GM19324 (cell line): ENCODE measurements around the gene LRP1.

Experiments used
- ATAC-seq: cut with Tn5 transposase; IDR thresholded peaks from one replicate; pipeline ENCODE4 v1.9.1; 2021; ENCODE audit warnings: mild to moderate bottlenecking, moderate library complexity; ENCODE audit not compliant: unreplicated experiment, low FRiP score

The LRP1 gene

DNA sequence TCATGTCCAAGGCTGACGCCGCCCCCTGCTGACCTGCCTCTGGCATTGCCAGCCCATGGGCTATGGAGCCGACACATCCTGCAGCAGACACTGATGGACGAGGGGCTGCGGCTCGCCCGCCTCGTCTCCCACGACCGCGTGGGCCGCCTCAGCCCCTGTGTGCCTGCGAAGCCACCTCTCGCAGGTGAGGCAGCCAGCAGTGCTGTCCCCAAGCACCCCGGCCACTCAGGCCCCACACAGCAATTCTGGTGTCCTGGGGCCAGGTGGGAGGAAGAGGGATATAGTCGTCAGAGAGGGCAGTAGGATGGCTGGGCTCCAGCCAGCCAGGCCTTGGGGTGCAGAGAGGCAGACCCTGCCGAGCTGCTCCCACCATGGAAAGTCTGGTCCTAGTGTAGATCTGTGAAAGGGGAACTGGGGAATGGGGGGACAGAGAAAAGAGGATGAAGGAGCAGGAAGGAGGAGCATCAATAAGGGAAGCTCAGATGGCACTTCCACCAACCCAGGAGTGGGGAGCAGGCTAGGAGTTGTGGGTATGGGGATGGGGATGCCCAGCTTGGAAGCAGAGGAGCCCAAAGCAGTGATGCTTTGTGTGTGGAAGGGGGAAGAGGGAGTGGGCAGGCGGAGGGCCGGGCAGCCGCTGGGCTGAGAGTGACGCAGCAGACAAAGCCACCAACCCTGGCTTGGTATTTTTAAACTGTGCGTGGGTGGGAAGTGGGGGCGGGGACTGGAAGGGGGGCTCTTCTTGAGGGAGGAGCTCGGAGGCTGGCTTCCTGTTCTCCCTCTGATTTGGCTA, 34.7 kb upstream of the LRP1 start:
- no peak for ATAC-seq

GRCh38 chr12:57094208-57095160, 33.8 kb upstream of the LRP1 start:
- no peak for ATAC-seq

GRCh38 chr12:57095440-57095839, 32.8 kb upstream of the LRP1 start:
- no peak for ATAC-seq

- no peak for ATAC-seq
Measured at GRCh38 chr12:57096099-57096572, 32.1 kb upstream of the LRP1 start.

DNA sequence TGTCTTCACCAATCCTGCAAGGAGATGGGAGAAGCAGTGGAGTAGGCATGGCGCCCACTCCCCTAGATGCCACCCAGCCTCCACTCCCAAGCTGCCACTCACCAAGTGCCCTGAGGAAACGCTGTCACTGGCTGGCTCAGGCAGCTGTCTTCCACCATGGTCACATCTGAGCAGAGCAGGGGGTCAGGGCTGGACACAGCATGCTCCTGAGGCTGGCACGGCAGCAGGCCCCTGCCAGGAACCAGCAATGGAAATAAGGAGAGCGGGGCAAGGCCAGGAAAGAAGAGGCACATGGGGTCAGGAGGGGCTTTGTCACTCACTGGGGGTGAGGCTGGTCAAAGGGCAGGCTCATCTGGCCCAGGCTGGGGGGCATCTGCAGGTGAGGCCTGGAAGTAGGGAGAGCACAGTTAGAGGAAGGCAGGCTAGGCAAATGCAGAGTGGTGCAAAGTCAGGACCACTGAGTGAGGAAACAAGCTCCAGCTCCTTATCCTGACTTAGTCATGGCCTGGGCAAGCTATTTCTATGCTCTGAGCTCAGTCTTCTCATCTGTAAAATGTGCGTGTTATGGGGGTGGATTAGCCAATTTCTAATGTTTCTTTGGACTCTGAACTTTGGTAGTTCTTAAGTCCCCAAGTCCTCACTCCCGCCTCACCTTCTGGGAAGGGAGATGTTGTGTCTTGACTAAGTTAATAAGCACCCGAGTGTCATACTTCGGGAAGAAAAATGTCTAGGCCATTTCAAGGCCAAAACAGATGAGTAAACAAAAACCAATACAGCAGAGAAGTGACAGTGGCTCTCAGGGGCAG, 31.3 kb upstream of the LRP1 start:
- no peak for ATAC-seq

GRCh38 chr12:57097554-57097835, 30.8 kb upstream of the LRP1 start:
- no peak for ATAC-seq

- no peak for ATAC-seq
Measured at GRCh38 chr12:57098546-57098945, 29.7 kb upstream of the LRP1 start.

- no peak for ATAC-seq
Measured at GRCh38 chr12:57099047-57099714, 29.1 kb upstream of the LRP1 start.

GRCh38 chr12:57099766-57100165, 28.5 kb upstream of the LRP1 start:
- no peak for ATAC-seq

DNA sequence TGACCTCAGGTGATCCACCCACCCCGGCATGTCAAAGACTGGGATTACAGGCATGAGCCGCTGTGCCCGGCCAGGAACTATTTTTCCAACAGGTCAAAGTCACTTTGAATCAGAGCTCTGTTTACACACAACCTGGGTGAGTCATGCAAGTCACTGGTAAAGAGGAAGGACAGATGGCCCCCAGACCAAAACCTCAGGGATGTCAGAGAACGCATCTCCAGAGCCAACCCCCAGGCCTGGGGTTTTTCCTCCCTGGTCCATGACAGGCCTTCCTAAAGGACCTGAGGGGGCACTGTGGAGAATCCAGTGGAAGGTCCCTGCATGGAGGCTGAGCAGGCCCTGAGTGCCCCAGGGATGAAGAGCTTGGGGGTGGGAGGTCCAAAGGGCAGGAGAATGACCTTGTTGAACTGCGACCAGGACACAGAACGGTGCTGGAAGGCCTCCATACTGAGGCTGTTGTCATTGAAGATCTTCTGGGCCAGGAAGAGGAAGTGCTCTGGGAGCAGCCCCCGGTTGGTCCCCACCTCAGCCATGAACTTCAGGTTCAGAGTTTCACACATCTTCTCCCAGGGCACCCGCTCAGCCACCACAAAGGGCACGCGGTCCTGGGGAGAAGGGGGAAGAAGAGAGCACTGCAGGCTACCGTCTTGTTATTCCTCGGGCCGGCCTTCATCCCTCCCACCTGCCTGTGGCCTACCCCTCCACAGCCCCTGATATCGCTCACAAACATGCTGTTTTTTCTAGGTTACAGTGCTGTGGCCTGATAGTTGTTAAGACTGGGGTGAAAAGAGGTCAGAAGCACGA, 26.2 kb upstream of the LRP1 start:
- ATAC-seq = no peak

GRCh38 chr12:57103856-57104255, 24.4 kb upstream of the LRP1 start:
- ATAC-seq = no peak

DNA sequence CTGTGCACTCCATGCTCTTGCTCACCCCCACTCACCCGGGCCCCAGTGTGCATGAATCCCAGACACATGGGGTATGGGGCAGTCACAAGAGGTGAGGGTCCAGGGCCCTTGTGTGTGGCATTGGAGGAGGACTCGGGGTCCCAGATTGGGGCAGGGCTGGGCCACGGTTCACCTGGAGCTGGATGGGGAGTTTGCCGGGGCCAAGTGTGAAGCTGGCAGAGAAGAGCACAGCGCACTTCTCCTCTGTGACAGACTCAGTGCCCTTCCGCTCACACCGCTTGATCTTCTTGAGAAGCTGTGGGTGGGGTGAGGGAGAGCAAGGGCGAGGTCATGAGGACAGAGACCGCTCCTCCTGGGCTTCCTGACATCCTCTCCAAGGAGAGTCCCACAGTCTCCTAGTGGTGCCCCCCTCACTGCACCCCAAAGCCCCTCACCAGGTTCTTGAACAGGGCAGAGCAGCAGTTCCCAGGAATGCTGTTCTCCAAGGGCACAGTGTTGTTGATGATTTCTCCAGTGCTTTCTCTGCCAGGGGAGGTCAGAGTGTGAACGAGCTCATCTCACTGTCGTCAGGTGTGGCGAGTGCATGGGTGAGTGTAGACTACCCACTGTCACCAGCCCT, 23.9 kb upstream of the LRP1 start:
- no peak for ATAC-seq

DNA sequence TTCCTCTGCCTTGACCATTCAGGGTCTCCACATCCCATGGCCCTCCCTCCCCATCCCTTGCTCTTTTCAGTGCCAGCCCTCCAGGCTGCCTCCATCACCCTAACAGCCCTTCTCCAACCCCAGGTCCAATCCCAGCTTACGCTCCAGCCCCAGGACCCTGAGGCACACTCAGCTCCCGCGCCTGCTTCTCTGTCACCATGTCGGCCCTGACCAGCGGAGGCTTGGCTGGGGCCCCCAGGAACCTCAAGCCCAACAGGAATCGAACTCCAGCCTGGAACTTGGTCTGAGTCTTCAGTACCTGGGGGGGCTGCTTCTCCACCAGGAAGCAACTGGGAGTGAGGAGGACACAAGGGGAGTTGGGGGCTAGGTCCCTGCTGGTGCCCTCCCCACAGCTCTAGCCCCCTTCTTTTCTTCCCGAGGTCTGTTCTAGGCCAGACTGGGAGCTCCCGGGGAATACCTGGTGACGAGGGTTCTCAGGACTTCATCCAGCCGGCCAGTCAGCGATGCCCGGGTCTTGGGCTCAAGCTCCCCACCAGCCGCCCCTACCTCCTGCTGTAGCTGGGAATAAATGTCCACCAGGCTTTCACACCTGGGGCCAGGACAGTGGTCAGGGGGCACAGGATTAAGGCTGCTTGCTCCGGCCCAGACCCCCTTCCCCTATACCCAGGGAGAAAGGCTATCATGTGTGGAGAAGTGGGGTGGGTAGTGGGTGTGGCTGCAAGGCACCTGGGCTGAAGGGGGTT, 23.1 kb upstream of the LRP1 start:
- ATAC-seq = no peak

DNA sequence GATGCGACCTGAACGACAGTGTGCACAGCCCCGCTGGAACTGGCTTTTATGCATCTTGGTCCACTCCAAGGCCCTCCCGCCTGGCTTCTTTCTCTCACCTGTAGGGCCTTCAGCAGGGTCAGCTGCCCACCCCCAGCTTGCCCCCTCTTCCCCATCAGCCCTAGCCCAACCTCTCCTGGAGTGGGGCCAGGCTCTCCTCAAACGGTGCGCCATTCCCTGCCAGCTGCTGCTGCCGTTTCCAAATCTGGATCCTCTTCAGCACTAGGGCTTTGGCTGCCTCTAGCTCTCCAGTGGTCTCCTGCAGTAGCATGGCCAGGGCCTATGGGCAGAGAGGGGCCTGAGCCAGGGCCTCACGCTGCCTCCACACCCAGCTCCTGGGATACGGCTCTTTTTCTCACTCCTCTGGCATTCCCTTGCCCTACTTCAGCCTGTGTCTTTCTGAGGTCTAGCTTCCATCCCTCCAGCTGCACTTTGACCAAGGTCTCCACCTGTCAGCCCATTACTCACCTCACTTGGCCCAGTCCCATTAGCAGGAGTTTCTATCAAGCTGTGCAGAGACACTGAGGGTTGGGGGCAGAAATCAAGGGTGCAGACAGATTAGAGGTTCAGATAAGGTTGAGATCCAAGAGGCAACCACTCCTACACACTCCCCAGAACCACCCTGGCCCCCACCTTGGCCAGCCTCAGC, 22.1 kb upstream of the LRP1 start:
- ATAC-seq = no peak

DNA sequence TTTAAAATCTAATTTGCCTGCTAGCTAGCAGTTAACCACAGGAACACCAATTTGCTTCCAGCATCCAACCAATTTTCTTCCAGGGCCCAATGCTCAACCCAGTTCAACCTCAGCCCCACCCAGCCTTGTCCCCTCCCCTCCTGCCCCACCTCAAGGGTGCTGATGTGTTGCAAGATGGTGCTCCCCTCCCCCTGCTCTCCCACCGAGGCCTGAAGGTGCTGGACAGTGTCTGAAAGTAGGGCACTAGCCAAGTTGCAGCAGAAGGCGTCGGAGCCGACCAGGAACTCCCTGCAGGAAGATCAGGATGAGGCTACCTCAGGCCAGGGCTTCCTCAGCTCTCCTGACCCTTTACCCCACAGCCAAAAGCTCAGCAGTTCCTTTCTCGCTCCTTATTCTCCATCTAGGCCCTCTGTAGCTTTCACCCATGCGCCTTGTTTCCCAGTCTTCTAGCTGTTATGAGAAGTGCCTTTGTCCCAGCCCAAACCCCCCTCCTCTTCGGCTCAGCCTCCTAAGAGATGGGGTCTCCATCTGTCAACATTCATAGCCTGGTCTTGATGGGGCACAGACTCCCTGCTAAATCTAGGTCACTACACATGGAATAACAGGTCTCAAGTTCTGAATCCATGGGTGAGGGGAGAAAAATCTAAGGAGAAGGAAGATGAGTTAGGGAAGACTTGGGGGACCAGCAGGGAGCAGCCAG, 20.7 kb upstream of the LRP1 start:
- ATAC-seq = no peak

- ATAC-seq = no peak
Measured at GRCh38 chr12:57109207-57110103, 18.8 kb upstream of the LRP1 start.
